ENCODE data around the gene BCL7A. TPM values are rescaled to one million over a fixed set of nuclear protein-coding genes. Genes with fewer than 3 reads are reported as not detected.
"Not testable (repeated sequence)": the region's sequence is repeated elsewhere in the genome, so short reads cannot be mapped to it uniquely, and the experiment has no call there.

Gene BCL7A
- total RNA-seq, 1 experiment from 2014 or later, result 2.4 TPM

DNA sequence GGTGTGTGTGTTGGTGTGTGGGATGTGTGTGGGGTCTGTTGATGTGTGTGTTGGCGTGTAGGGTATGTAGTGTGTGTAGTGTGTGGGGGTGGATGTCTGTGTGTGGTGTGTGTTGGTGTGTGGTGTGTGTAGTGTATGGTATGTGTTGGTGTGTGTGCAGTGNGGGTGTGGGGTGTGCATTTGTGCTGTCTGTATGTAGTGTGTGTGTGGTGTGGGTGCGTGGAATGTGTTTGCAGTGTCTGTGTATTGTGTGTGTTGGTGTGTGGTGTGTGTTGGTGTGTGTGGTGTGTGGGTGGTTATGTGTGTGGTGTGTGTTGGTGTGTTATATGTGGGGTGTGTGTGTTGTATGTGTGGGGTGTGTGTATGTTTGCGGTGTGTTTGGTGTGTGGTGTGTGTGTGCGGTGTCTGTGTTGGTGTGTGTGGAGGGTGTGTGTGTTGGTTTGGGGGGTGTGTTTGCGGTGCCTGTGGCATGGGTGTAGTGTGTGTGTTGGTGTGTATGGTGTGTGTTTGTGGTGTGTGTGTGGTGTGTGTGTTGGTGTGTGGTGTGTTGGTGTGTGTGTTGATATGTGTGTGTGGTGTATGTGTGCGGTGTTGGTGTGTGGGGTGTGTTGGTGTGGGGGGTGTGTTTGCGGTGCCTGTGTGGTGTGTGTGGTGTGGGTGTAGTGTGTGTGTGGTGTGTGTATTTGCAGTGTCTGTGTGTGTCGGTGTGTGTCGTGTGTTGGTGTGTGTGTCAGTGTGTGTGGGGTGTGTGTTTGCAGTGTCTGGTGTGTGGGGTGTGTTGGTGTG, 71.6 kb downstream of the BCL7A start:
- H3K9me3 ChIP-seq, result no peaks in the 10 kb centered on the region
- no peaks in the 10 kb centered on the region for H3K27me3 ChIP-seq
- no peak for DNase-seq
- no peak overlapping the region for H3K4me3 ChIP-seq
- H3K36me3 ChIP-seq, result peaks cover 3% of the 10 kb centered on the region; the same call in 1 of the 2 replicates

DNA sequence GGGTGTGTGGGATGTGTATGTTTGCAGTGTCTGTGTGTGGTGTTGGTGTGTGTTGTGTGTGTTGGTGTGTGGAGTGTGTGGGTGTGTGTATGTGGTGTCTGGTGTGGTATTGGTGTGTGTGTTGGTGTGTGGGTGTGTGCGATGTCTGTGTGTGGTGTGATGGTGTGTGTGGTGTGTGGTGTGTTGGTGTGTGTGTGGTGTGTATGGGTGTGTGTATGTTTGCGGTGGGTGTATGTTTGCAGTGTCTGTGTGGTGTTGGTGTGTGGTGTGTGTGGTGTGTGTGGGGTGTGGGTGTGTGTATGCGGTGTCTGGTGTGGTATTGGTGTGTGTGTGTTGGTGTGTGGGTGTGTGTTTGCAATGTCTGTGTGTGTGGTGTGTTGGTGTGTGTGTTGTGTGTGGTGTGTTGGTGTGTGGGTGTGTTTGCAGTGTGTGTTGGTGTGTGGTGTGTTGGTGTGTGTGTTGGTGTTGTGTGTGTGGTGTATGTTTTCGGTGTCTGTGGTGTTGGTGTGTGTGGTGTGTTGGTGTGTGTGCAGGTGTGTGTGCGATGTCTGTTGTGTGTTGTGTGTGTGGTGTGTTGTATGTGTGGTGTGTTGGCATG, 72.6 kb downstream of the BCL7A start:
- no peaks in the 10 kb centered on the region for H3K27me3 ChIP-seq
- no peaks in the 10 kb centered on the region; the same call in 1 of the 2 replicates for H3K36me3 ChIP-seq
- no peak for DNase-seq
- no peaks in the 10 kb centered on the region for H3K9me3 ChIP-seq
- no peak overlapping the region for H3K4me3 ChIP-seq

GRCh38 chr12:122094735-122095631, 73.3 kb downstream of the BCL7A start:
- Histone ChIP-seq H3K36me3 (no peaks in the 10 kb centered on the region; the same call in 1 of the 2 replicates), H3K9me3 (no peaks in the 10 kb centered on the region), H3K4me3 (no peak overlapping the region), H3K27me3 (no peaks in the 10 kb centered on the region)
- peak; percentile 30 for DNase-seq

DNA sequence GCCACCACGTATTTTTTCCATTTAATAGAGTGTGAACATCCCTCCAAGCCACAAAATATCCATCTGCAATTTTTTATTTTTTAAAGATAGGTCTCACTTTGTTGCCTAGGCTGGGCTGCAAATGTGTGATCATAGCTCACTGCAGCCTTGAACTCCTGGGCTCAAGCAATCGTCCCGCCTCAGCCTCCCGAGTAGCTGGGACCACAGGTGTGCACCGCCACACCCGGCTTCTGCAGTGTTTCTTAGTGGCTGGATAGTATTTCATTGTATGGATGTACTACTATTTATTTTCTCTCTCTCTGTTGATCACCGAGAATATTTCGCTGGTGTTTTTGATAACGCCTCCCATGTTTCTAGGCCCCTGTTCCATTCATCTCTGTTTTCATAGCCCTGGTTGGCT, 74.3 kb downstream of the BCL7A start:
- no peaks in the 10 kb centered on the region for H3K9me3 ChIP-seq
- no peaks in the 10 kb centered on the region for H3K27me3 ChIP-seq
- H3K36me3 ChIP-seq, result no peaks in the 10 kb centered on the region
- no peak for DNase-seq
- no peak overlapping the region for H3K4me3 ChIP-seq

DNA sequence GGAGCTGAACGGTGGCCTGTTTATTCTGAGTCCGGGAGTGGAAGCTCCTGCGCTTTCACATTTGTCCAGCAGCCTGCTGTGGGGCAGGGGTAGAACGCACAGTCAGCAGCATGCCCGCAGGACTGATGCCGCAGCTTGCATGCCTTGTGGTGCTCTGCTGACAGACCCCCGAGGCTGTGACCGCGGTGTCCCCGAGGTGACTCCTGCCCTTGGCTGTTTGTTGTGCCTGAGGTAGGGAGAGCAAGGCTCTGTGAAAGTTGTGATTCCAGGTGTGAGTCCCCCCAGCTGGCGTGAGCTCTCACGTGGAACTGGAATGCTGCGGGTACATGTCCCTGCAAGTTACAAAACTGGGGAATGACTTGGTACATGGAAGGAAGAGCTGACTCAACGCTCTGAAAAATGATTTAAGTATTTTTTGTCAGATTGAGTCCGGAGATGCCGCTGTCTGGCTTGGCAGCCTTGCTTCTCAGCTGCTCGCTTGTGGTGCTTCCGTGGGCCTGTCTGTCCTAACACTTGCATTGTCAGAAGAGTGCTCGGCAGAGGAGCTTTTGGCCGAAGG, 75.0 kb downstream of the BCL7A start:
- no peak overlapping the region for H3K4me3 ChIP-seq

DNA sequence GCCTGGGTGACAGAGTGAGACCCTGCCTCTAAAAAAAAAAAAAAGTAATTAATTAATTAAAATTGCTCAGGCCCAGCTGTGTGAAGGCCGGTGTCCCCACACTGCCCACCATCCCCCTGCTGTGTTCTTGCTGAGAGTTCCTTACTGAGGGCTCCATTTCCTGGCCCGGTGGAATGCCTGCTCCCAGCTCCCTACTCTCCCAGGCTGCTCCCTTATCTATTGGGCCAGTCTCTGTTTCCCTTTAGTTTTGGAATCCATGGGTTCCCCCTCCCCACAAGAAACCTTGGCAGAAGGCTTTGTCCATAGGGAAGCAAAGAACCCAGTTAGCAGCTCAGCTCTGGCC, 75.9 kb downstream of the BCL7A start:
- DNase-seq, result no peak
- Histone ChIP-seq H3K4me3 (no peak overlapping the region), H3K9me3 (no peaks in the 10 kb centered on the region), H3K27me3 (no peaks in the 10 kb centered on the region), H3K36me3 (peaks cover 2% of the 10 kb centered on the region; the same call in 1 of the 2 replicates)

More for the DNA sequence above, 75.0 kb downstream of the BCL7A start:
- no peaks in the 10 kb centered on the region for H3K9me3 ChIP-seq
- H3K27me3 ChIP-seq, result no peaks in the 10 kb centered on the region
- H3K36me3 ChIP-seq, result no peaks in the 10 kb centered on the region; the same call in 1 of the 2 replicates
- DNase-seq, result no peak

DNA sequence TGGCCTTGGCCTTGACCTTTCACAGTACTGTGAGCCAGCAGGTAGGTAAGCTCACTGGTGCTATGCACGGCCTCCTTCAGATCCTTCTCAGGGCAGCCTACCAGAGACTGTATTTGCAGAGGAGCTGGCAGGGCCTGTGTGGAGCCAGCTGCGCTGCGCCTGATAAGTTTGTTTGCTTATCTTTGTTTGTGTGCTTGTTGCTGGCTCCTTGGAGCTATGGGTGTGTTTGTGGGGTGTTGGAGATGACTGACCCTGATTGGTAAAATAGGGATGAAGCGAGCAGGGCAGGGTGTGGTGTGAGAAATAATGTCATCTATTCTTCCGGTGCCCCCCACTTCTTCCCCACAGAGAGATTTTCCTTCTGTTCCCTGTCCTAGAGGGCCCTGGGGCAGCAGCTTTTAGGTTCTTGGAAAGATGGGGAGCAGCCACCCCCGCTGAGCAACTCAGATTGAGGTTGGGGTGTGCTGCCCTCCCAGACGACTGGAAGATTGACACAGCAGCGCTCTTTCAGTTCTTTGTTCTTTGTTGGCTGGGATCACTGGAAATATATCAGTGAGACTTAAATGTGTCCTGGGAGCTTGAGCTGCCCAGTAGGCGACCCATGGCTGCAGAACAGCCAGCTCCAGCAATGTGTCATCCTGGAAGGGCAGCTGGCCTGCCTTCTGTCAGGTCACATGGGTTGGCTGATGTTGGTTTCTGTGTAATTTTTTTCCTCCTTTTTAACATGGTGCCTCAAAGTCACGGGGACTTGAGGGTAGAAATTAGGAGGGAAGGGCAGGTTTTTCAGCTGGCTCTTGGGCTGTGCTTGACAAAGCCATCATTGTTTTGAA, 76.5 kb downstream of the BCL7A start:
- Histone ChIP-seq H3K27me3 (no peaks in the 10 kb centered on the region), H3K9me3 (no peaks in the 10 kb centered on the region), H3K4me3 (no peak overlapping the region), H3K36me3 (peaks cover 4% of the 10 kb centered on the region; the same call in 1 of the 2 replicates)
- peak; percentile 70 for DNase-seq

GRCh38 chr12:122099280-122099749, 77.6 kb downstream of the BCL7A start:
- DNase-seq, result no peak
- Histone ChIP-seq H3K27me3 (no peaks in the 10 kb centered on the region), H3K36me3 (peaks cover 4% of the 10 kb centered on the region; the same call in 1 of the 2 replicates)

GRCh38 chr12:122099856-122100255, 78.2 kb downstream of the BCL7A start:
- Histone ChIP-seq H3K36me3 (peaks cover 4% of the 10 kb centered on the region; the same call in 1 of the 2 replicates), H3K4me3 (no peak overlapping the region), H3K27me3 (no peaks in the 10 kb centered on the region), H3K9me3 (no peaks in the 10 kb centered on the region)
- no peak for DNase-seq

More at GRCh38 chr12:122099280-122099749, 77.6 kb downstream of the BCL7A start:
- Histone ChIP-seq H3K9me3 (no peaks in the 10 kb centered on the region), H3K4me3 (no peak overlapping the region)

DNA sequence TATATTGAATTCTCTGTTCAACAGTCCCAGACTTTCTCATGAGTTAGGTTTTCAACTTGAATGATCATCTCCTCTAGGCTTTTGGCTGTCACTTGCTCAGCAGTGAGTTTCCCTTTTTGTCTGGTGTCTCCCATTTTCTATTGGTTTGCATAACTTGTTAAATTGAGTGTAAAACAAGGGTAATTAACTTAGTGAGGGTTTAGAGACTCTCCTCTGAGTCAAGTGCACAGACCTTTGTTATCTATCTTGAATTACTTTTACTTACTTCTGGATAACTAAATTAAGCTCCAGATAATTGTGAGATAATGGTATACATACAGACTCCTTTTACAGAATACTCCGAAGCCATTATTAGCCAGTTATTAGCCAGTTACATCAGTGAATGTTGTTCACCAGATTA, 78.9 kb downstream of the BCL7A start:
- Histone ChIP-seq H3K9me3 (no peaks in the 10 kb centered on the region), H3K36me3 (peaks cover 4% of the 10 kb centered on the region; the same call in 1 of the 2 replicates), H3K27me3 (no peaks in the 10 kb centered on the region), H3K4me3 (no peak overlapping the region)
- DNase-seq, result no peak

GRCh38 chr12:122102331-122102730, 80.6 kb downstream of the BCL7A start:
- DNase-seq, result no peak
- Histone ChIP-seq H3K9me3 (no peaks in the 10 kb centered on the region), H3K27me3 (no peaks in the 10 kb centered on the region)

DNA sequence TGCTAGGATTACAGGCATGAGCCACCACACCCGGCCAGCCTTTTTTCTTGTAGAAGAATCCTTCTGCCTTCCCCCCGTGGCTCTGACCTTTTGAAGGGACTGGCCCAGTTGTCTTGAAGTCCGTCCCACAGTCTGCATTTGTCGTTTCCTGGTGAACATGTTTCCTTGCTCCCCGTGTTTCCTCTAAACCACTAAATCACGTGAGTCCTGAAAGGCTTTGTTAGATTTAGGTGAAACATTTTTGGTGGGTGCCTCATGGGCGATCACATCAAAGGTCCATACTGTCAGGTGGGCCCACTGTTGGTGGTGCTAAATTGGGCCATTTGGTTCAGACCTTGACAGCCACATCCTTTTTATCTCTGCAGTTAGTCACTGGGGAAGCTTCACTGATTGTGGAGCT, 83.2 kb downstream of the BCL7A start:
- no peak for DNase-seq
- no peak overlapping the region for H3K4me3 ChIP-seq
- H3K36me3 ChIP-seq, result peaks cover 6% of the 10 kb centered on the region; the same call in 1 of the 2 replicates
- no peaks in the 10 kb centered on the region for H3K9me3 ChIP-seq
- no peaks in the 10 kb centered on the region for H3K27me3 ChIP-seq

More at GRCh38 chr12:122102331-122102730, 80.6 kb downstream of the BCL7A start:
- Histone ChIP-seq H3K4me3 (no peak overlapping the region), H3K36me3 (peaks cover 4% of the 10 kb centered on the region; the same call in 1 of the 2 replicates)

- H3K9me3 ChIP-seq, DNase-seq, H3K36me3 ChIP-seq, H3K27me3 ChIP-seq, H3K4me3 ChIP-seq: not testable (repeated sequence)
Observed at GRCh38 chr12:122105496-122105895, 83.8 kb downstream of the BCL7A start.

GRCh38 chr12:122106843-122107242, 85.2 kb downstream of the BCL7A start:
- Histone ChIP-seq H3K9me3 (no peaks in the 10 kb centered on the region), H3K27me3 (no peaks in the 10 kb centered on the region), H3K36me3 (peaks cover 6% of the 10 kb centered on the region; the same call in 1 of the 2 replicates), H3K4me3 (no peak overlapping the region)
- no peak for DNase-seq

- H3K4me3 ChIP-seq, result no peak overlapping the region
- no peaks in the 10 kb centered on the region for H3K9me3 ChIP-seq
- DNase-seq, result no peak
- peaks cover 6% of the 10 kb centered on the region; the same call in 1 of the 2 replicates for H3K36me3 ChIP-seq
- H3K27me3 ChIP-seq, result no peaks in the 10 kb centered on the region
Observed at GRCh38 chr12:122107261-122107660, 85.6 kb downstream of the BCL7A start.
